GM19324 (cell line): ENCODE data around the gene SMPX.

Source experiments
- ATAC-seq: cut with Tn5 transposase; IDR thresholded peaks from one replicate; pipeline ENCODE4 v1.9.1; 2021; ENCODE audit warnings: mild to moderate bottlenecking, moderate library complexity; ENCODE audit not compliant: unreplicated experiment, low FRiP score

Gene SMPX

GRCh38 chrX:21744721-21745120 is 13.2 kb downstream of the SMPX start:
- ATAC-seq, result no peak

- no peak for ATAC-seq
Measured at GRCh38 chrX:21744060-21744459, 13.9 kb downstream of the SMPX start.

- ATAC-seq, result no peak
Measured at GRCh38 chrX:21741869-21742701, 15.8 kb downstream of the SMPX start.

DNA sequence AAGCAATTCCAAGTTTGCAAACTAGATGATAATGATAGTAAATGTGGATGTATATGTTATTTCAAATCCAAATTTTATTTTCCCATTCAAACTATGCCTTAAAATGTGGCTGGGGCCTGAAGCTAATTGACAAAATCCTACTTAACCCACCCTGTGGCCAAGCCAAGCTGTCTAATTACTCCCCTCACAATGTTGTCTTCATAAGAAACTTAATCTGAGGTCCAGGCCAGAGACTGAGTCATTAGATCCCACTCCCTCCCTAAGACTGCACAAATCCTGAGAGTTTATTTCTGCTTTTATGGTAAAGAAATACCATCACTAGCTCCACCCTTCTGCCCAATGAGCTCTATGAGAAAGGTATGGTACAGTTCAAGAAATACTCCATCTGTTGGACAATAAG is 16.6 kb downstream of the SMPX start:
- no peak for ATAC-seq

GRCh38 chrX:21740329-21741274 is 17.3 kb downstream of the SMPX start:
- ATAC-seq, result no peak

DNA sequence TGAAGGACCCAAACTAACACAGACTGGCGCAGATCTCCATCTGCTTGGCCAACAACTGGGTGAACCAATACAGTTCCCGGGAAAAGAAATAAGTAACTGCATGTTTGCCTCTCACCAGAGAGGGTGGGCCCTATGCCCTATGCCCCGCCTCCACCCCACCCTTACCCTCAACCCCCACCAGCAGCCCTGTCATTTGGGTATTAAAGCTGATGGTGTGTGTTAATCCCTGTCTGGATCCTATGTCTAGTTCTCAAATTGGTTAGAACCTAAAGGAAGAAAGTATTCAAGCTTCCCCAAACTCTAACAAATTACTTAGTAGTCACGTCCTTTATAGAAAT is 19.0 kb downstream of the SMPX start:
- ATAC-seq, result no peak

DNA sequence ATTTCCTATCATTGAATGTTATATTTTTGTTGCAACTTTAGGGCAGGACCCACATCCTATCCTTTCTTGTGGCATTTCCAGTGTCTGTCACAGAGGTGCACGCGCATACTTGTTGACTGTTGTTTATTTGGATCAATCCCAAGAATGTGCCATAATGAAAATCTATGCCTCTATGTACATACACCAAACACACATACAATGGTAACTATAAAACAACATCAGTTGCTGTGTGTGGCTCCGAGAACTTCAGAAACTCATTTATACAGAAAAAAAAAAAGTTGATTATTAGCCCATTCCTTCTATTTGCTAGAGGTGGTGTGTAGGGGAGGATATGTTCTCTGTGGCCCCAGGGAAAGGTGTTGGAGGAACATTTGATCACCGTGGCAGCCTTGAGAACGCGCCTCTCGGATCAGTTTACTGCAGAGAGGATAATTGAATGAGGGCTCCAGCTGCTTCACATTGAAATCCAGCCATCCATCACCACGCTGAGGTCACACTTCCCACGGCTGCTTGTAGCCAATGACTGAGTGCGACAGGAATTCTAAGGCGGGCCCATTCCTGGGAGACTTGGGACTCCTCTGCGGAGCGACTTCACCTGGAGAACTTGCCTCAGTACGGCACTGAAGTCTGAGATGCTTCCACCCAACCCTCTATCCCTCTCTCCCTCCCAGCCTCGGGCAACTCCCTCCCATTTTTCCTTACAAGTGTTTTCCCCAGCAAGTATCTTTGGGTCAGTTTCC is 19.5 kb downstream of the SMPX start:
- no peak for ATAC-seq

DNA sequence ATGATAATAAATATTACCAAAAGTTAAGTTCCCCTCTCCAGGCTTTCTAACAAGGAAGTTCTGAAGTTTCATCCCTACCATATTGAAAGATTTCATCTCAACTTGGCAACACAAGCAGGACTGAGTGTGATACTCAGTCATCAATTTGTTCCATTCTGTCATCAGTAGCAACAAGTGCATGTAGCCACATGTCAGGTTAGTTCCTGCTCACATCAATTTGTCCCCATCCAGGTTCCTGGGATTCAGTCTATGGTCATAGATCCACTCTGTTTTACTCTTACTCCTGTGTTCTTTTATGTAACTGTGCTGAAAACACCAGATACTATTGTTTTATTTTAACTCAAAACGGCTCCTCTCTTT is 22.2 kb downstream of the SMPX start:
- ATAC-seq, result no peak

DNA sequence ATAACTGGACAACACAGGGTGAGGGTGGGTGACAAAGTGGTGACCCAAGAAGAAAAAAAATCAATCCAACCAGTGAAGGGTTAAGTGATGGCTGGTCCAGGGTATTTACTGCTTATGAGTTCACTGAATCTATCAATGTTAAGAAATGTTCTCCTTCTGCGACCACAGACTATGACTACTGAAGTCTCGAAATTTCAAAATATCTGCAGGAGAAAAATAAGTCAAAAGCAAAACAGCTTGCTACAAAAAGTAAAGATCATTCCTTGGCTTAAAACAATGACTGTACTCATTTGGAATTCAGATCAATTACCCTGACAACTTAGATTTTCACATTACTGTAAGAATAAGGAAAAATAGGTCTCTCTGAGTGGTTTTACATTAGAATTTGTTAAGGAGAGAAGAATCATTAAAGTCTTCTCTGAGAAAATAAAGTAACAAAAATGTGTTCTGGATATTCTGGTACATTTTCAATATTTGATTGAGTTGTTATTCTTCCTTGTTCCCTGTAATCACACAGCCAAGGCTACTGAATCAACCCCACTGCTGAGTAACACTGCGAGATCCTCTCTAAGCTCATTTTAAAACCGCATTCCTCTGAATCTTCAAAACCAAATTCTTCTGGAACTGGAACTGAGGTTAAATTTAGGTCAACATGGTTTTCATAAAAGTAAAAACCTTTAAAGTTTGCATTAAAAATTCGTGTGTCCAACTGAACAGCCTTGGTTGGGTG is 22.7 kb downstream of the SMPX start:
- ATAC-seq, result no peak

GRCh38 chrX:21734175-21734574 is 23.7 kb downstream of the SMPX start:
- no peak for ATAC-seq

GRCh38 chrX:21733705-21734104 is 24.2 kb downstream of the SMPX start:
- no peak for ATAC-seq

GRCh38 chrX:21730026-21730425 is 27.9 kb downstream of the SMPX start:
- no peak for ATAC-seq

DNA sequence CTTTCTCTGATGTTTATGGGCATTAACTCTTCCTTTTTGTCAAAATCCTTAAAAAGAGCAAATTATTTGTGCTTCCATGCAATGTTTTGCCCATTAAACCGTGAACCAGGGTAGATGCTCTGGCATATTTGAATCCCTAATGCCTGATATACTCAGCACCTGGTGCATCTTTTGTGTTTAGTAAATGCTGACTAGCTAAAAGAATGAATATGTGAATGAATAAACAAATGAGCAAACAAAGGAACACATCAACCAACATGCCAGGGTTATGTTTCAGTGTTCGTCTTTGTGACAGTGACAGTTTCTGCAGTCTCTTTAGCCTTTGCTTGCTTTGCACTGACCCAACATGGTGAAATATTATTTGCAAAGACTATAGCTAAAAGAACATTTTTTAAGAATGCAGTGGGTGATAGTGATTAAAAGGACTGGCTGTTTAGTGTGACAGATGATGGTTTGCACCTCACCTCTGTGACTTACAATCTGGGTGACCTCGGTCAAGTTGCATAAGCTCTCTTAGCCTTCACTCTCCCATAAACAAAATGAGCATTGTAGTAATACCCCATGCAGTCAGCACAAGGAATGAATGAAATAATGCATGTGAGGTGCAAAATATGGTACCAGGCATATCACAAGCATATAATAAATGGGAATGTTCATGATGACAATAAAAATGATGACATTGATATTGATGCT is 29.5 kb downstream of the SMPX start:
- ATAC-seq, result no peak

GRCh38 chrX:21725916-21726315 is 32.0 kb downstream of the SMPX start:
- ATAC-seq, result no peak

DNA sequence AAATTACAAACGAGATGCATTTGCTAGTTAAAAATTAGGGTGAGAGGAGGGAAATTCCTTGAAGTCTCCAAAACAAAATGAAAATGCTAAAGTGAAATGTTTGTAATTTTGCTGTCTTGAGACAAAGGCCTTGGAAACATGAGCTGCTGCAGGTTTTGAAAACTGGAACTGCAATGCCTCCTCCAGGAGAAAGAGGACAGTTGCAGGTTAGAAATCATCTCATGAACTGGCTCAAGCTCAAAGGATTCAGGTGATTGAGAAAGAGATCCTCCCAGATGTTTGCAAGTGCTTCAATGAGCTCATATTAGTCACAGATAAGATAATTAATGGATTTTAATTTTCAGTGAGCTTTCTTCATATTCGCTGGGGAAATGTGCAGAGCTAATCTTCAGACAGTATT is 32.4 kb downstream of the SMPX start:
- ATAC-seq, result no peak

GRCh38 chrX:21723814-21724213 is 34.1 kb downstream of the SMPX start:
- ATAC-seq, result no peak

- no peak for ATAC-seq
Measured at GRCh38 chrX:21723084-21723483, 34.8 kb downstream of the SMPX start.

GRCh38 chrX:21721195-21721594 is 36.7 kb downstream of the SMPX start:
- no peak for ATAC-seq

GRCh38 chrX:21718575-21718974 is 39.3 kb downstream of the SMPX start:
- ATAC-seq, result no peak

DNA sequence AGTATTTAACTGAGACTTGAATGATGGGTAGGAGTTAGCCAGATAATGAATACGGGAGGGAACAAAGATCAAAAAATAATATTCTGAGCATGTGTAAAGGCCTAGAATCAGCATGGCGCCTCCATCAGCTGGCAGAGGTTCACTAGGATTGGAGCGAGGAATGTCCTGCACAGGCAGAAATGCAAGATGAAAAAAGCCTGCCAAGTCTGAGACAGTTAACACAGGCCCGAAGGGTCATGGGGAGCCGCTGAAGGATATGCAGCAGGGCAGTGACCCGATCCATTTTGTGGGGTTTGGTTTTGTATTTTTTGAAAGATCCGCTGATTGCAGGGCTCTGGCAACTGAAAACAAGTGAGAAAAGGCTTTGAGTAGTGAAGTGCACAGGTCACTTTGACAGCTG is 40.1 kb downstream of the SMPX start:
- no peak for ATAC-seq
